Left kidney (tissue), 2 donors: Measurements from ENCODE around the gene KMT2B. TPM values are rescaled to one million over a fixed set of nuclear protein-coding genes. Genes with fewer than 3 reads are reported as not detected.

Experiments
- DNase-seq: peaks from one replicate; pipeline ENCODE4 v3.0.0-alpha.2; 2013
- polyA plus RNA-seq: library from polyadenylated mRNA; unstranded; fragments of 120-200 nt; gene quantifications from one replicate; pipeline ENCODE4 v1.2.1, GENCODE V29; 2013; ENCODE audit not compliant: insufficient read length

KMT2B gene
- polyA plus RNA-seq, 1 donor, result 34.5 TPM

- no peak for DNase-seq
Observed at GRCh38 chr19:35777961-35778360, 60.2 kb downstream of the KMT2B start.

DNA sequence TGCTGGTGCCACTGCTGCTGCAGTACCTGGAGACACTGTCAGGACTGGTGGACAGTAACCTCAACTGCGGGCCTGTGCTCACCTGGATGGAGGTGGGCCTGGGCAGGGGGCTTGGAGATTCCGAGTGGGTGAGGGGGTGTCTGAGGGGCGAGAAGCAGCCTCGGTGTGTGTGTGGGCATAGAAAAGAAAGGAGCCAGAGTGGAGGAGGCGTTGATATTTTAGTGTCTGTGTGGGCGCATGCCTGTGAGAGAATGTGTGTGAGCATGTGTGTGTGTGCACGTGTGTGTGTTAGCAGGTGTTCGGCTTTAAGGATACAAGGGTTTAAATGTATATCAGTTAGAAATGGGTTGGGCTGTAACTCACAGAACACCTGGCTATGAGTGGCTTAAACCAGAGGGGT lies 61.2 kb downstream of the KMT2B start:
- no peak for DNase-seq

GRCh38 chr19:35780058-35780457 lies 62.3 kb downstream of the KMT2B start:
- DNase-seq, result no peak

DNA sequence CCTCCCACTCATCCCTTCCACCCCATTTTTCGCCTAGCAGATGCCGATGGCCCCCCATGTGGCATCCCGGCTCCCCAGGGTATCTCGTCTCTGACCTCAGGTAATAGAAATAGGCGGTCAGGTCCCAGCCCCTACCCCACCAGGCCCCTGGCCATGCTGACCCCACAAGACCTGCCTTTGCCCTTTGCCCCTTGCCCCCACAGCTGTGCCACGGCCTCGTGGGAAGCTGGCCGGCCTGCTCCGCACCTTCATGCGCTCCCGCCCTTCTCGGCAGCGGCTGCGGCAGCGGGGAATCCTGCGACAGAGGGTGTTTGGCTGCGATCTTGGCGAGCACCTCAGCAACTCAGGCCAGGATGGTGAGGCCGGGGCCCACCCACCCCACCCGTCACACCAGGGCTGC lies 62.9 kb downstream of the KMT2B start:
- DNase-seq, result no peak

- DNase-seq, result no peak
Observed at GRCh38 chr19:35781650-35782049, 63.8 kb downstream of the KMT2B start.

GRCh38 chr19:35782589-35782988 lies 64.8 kb downstream of the KMT2B start:
- DNase-seq, result no peak

DNA sequence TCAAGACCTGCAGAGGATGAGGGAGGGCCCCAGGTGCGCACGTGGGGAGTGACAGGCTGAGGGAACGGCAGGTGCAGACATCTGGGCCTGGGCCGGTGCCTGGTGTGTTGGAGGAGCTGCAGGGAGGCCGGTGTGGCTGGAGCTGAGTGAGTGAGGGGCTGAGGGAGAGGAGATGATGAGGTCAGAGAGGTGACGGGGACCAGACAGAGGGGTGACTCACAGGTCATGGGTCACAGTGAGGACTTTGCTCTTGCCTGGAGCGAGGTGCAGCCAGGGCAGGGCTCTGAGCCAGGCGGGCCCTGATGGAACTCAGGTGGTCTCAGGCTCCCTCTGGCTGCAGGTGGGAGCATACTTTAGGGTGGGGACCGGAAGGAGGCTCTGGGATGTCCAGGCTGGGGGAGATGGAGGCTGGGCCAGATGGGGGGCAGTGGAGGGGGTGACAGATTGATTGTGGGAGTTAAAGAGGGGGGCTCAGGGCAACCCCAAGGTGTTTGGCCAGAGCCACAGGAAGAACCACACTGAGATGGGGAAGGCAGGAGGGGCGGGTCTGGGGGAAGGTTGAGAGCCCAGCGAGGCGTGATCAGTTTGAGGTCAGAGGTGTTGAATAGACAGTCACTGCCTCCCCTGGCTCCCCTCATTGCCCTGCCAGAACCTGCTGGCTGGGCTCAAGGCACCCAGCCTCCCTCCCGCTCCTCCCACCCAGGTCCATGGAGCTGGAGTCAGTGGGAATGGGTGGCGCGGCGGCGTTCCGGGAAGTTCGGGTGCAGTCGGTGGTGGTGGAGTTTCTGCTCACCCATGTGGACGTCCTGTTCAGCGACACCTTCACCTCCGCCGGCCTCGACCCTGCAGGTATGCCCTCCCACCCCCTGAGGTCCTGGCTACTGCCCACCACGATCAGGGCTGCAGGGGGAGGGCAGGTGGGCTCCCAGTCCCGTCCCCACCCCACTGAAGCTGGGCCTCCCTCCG lies 65.9 kb downstream of the KMT2B start:
- no peak for DNase-seq

DNA sequence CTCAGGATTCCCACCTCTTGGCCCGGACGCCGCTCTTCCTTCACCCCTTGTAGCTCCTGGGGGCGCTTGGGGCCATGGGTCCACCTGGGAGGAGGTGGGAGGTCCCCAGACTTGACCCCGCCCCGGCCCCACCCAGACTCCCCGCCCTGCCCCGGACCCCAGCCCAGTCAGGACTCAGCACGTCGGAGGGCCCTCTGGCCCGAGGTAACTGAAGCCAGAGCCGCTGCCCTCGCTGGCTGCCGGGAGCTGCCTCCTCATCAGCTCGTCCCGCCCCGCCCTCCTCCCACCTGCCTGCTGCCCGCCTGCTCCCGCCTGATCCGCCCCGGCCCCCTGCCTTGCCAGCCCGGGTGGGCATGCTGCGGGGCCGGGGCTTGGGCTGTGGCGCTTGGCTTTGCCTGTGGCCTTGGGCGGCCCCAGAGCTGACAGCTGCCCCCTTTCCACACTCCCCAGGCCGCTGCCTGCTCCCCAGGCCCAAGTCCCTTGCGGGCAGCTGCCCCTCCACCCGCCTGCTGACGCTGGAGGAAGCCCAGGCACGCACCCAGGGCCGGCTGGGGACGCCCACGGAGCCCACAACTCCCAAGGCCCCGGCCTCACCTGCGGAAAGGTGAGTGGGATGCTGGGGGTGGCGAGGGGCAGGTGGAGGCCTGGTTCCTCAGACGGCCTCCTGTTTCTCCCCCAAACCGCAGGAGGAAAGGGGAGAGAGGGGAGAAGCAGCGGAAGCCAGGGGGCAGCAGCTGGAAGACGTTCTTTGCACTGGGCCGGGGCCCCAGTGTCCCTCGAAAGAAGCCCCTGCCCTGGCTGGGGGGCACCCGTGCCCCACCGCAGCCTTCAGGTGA lies 66.9 kb downstream of the KMT2B start:
- DNase-seq, result no peak

DNA sequence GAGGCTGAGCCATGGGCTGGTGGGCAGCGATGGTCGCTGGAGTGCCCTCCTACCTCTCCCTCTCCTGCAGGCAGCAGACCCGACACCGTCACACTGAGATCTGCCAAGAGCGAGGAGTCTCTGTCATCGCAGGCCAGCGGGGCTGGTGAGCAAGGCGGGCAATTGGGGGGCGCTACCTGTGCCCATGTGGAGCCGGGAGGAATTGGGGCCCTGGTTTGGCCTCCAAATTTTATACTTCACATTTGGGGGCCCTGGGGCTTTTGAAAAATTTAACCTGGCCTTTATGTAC lies 67.5 kb downstream of the KMT2B start:
- DNase-seq, result no peak

- no peak for DNase-seq
Observed at GRCh38 chr19:35786299-35787160, 68.7 kb downstream of the KMT2B start.

DNA sequence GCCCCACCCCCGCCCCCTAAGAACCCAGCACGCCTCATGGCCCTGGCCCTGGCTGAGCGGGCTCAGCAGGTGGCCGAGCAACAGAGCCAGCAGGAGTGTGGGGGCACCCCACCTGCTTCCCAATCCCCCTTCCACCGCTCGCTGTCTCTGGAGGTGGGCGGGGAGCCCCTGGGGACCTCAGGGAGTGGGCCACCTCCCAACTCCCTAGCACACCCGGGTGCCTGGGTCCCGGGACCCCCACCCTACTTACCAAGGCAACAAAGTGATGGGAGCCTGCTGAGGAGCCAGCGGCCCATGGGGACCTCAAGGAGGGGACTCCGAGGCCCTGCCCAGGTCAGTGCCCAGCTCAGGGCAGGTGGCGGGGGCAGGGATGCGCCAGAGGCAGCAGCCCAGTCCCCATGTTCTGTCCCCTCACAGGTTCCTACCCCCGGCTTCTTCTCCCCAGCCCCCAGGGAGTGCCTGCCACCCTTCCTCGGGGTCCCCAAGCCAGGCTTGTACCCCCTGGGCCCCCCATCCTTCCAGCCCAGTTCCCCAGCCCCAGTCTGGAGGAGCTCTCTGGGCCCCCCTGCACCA lies 69.5 kb downstream of the KMT2B start:
- no peak for DNase-seq

Other genes with a start within 250 kb of the KMT2B start
- gene KRTDAP, start 227.5 kb upstream of the KMT2B start, polyA plus RNA-seq, result 0.52 TPM
- 92.0 TPM for gene DMKN, start 204.4 kb upstream of the KMT2B start, polyA plus RNA-seq
- not detected for gene SBSN, start 189.7 kb upstream of the KMT2B start, polyA plus RNA-seq
- gene GAPDHS, start 184.5 kb upstream of the KMT2B start, polyA plus RNA-seq, result not detected
- gene TMEM147, start 172.4 kb upstream of the KMT2B start, polyA plus RNA-seq, result 81.5 TPM
- not detected for gene ATP4A, start 154.3 kb upstream of the KMT2B start, polyA plus RNA-seq
- gene PMIS2, start 131.8 kb upstream of the KMT2B start, polyA plus RNA-seq, result not detected
- 30.1 TPM for gene HAUS5, start 105.3 kb upstream of the KMT2B start, polyA plus RNA-seq
- gene RBM42, start 89.0 kb upstream of the KMT2B start, polyA plus RNA-seq, result 50.8 TPM
- 0.60 TPM for gene ETV2, start 76.3 kb upstream of the KMT2B start, polyA plus RNA-seq
- 300 TPM for gene COX6B1, start 69.7 kb upstream of the KMT2B start, polyA plus RNA-seq
- 13.1 TPM for gene UPK1A, start 51.5 kb upstream of the KMT2B start, polyA plus RNA-seq
- gene ZBTB32, start 13.4 kb upstream of the KMT2B start, polyA plus RNA-seq, result 0.32 TPM
- gene IGFLR1, start 24.4 kb downstream of the KMT2B start, polyA plus RNA-seq, result 4.9 TPM
- 19.0 TPM for gene U2AF1L4, start 27.4 kb downstream of the KMT2B start, polyA plus RNA-seq
- gene PSENEN, start 27.6 kb downstream of the KMT2B start, polyA plus RNA-seq, result 54.4 TPM
- gene LIN37, start 30.6 kb downstream of the KMT2B start, polyA plus RNA-seq, result 8.8 TPM
- 19.7 TPM for gene HSPB6, start 39.0 kb downstream of the KMT2B start, polyA plus RNA-seq
- 26.5 TPM for gene PROSER3, start 40.2 kb downstream of the KMT2B start, polyA plus RNA-seq
- gene ARHGAP33, start 57.6 kb downstream of the KMT2B start, polyA plus RNA-seq, result 27.3 TPM
- gene PRODH2, start 94.8 kb downstream of the KMT2B start, polyA plus RNA-seq, result 39.3 TPM
- gene NPHS1, start 134.5 kb downstream of the KMT2B start, polyA plus RNA-seq, result 123 TPM
- gene KIRREL2, start 138.9 kb downstream of the KMT2B start, polyA plus RNA-seq, result 9.0 TPM
- gene APLP1, start 150.6 kb downstream of the KMT2B start, polyA plus RNA-seq, result 25.0 TPM
- 4.4 TPM for gene NFKBID, start 182.5 kb downstream of the KMT2B start, polyA plus RNA-seq
- 1.1 TPM for gene HCST, start 184.5 kb downstream of the KMT2B start, polyA plus RNA-seq
- gene TYROBP, start 190.3 kb downstream of the KMT2B start, polyA plus RNA-seq, result 7.4 TPM
- 10.2 TPM for gene LRFN3, start 218.4 kb downstream of the KMT2B start, polyA plus RNA-seq